Natural killer cell (primary cell): Measurements from ENCODE around the gene PCSK7. TPM values are rescaled to one million over a fixed set of nuclear protein-coding genes. Genes with fewer than 3 reads are reported as not detected.

Experiments used
- ATAC-seq, 3 donors: fragments of 150-1000 bp in 2 of 3; fragments of 200-7000 bp in 1 of 3; cut with Tn5 transposase; 1 replicate in 1 of 3; 2 replicates in 2 of 3; pipeline ENCODE4 v1.10.0; 2021; ENCODE audit warnings: mild to moderate bottlenecking in 2 of 3, moderate library complexity in 2 of 3
- DNase-seq, 2 donors: peaks; one replicate each; pipeline versions ENCODE4 v3.0.0 to v3.0.0-alpha.2; 2013 to 2021; ENCODE audit warnings: mixed read lengths in 1 of 2
- H3K27ac ChIP-seq: one replicate; pipeline ENCODE4 v1.5.1; 2013; ENCODE audit warnings: mild to moderate bottlenecking, low read length
- H3K27me3 ChIP-seq: one replicate; pipeline ENCODE4 v1.6.1; 2013; ENCODE audit warnings: low read length; ENCODE audit not compliant: control insufficient read depth, insufficient read depth
- H3K36me3 ChIP-seq: one replicate; pipeline ENCODE4 v1.6.1; 2013; ENCODE audit warnings: low read length; ENCODE audit not compliant: control insufficient read depth, insufficient read depth
- H3K4me1 ChIP-seq: one replicate; pipeline ENCODE4 v1.6.1; 2013; ENCODE audit warnings: low read length; ENCODE audit not compliant: control insufficient read depth, insufficient read depth
- H3K4me3 ChIP-seq: one replicate; pipeline ENCODE4 v1.5.1; 2013; ENCODE audit warnings: low read length
- H3K9me3 ChIP-seq: one replicate; pipeline ENCODE4 v1.6.1; 2013; ENCODE audit warnings: low read length; ENCODE audit not compliant: control insufficient read depth, insufficient read depth
- H3K27ac Mint-ChIP-seq, 2 donors: one replicate each; pipeline ENCODE4 v1.8.0; 2022; ENCODE audit warnings: mild to moderate bottlenecking in 2 of 2, mixed read lengths in 2 of 2, moderate library complexity in 1 of 2
- H3K27me3 Mint-ChIP-seq, 2 donors: one replicate each; pipeline ENCODE4 v1.8.0; 2022; ENCODE audit warnings: low read depth in 2 of 2, mixed read lengths in 2 of 2
- H3K36me3 Mint-ChIP-seq: one replicate; pipeline ENCODE4 v1.8.0; 2022; ENCODE audit warnings: mixed read lengths
- H3K4me1 Mint-ChIP-seq, 2 donors: one replicate each; pipeline ENCODE4 v1.8.0; 2022; ENCODE audit warnings: mixed read lengths in 2 of 2
- H3K4me3 Mint-ChIP-seq: one replicate; pipeline ENCODE4 v1.8.0; 2022; ENCODE audit warnings: mild to moderate bottlenecking, moderate library complexity, mixed read lengths
- H3K9me3 Mint-ChIP-seq, 2 donors: one replicate each; pipeline ENCODE4 v1.8.0; 2022; ENCODE audit warnings: mixed read lengths in 2 of 2
- WGBS: methylation state at CpG from one replicate; pipeline ENCODE4 v1.1.7; 2013; ENCODE audit warnings: missing lambda C conversion rate; ENCODE audit not compliant: insufficient coverage; 5-methylcytosine and 5-hydroxymethylcytosine counted together
- intact Hi-C: fragments of 100-400 bp; cut with micrococcal nuclease; formaldehyde crosslinking; loops from one replicate; pipeline ENCODE4 v1.14.2; 2022
- total RNA-seq, 4 donors: library from RNA; stranded (reverse); fragments of 120-200 nt in 1 of 4; gene quantifications; one replicate each; pipeline versions ENCODE4 v1.2.3 to v1.2.4, GENCODE V29; 2013 to 2022
- TF ChIP-seq, protein P1 (sequence below): fragments of 200-600 bp; IDR thresholded peaks from one replicate; pipeline ENCODE4 v1.8.0; 2022; ENCODE audit warnings: antibody characterized with exemption

The PCSK7 gene, protein sequence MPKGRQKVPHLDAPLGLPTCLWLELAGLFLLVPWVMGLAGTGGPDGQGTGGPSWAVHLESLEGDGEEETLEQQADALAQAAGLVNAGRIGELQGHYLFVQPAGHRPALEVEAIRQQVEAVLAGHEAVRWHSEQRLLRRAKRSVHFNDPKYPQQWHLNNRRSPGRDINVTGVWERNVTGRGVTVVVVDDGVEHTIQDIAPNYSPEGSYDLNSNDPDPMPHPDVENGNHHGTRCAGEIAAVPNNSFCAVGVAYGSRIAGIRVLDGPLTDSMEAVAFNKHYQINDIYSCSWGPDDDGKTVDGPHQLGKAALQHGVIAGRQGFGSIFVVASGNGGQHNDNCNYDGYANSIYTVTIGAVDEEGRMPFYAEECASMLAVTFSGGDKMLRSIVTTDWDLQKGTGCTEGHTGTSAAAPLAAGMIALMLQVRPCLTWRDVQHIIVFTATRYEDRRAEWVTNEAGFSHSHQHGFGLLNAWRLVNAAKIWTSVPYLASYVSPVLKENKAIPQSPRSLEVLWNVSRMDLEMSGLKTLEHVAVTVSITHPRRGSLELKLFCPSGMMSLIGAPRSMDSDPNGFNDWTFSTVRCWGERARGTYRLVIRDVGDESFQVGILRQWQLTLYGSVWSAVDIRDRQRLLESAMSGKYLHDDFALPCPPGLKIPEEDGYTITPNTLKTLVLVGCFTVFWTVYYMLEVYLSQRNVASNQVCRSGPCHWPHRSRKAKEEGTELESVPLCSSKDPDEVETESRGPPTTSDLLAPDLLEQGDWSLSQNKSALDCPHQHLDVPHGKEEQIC
- 100 to 1,000 TPM; 397 to 471 (median 441) TPM for total RNA-seq
- total RNA-seq (2013), result 138 TPM

DNA sequence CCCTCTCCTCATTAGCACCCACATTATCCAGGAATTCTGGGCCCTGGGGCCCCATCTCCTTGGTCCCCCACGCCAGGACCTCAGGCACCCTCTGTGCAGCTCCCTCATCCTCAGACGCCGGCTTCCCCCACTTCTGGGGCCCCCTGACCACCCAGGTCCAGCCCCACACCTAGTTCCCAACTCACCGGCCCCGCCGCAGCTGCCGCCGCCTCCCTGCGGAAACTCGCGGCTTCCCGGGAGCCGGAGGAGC lies at the start of gene PCSK7:
PCSK7 (minus strand) TSS at position 232 of the 250 bp plus-strand sequence. CDS start 2,229 bp downstream, outside the sequence.
- H3K27ac ChIP-seq, result peak within 1 kb of the TSS; percentile 99
- peak within 1 kb of the TSS; percentile 96 for H3K4me3 Mint-ChIP-seq
- no peak for DNase-seq
- H3K4me1 ChIP-seq, result peaks cover 37% of the 10 kb centered on the region
- intact Hi-C loops, result loop anchor here (5.0 kb wide), 2 partner anchors 96 to 459 kb away; partner anchors contain the start of genes BUD13 and CEP164
- no peaks in the 10 kb centered on the region for H3K9me3 ChIP-seq
- peaks cover 42 to 58% of the 10 kb centered on the region in 2 donors for H3K4me1 Mint-ChIP-seq
- H3K27me3 Mint-ChIP-seq, result no peaks in the 10 kb centered on the region
- 0% methylated on average over 13 of the region's 13 CpGs for WGBS
- TF ChIP-seq, protein P1, sequence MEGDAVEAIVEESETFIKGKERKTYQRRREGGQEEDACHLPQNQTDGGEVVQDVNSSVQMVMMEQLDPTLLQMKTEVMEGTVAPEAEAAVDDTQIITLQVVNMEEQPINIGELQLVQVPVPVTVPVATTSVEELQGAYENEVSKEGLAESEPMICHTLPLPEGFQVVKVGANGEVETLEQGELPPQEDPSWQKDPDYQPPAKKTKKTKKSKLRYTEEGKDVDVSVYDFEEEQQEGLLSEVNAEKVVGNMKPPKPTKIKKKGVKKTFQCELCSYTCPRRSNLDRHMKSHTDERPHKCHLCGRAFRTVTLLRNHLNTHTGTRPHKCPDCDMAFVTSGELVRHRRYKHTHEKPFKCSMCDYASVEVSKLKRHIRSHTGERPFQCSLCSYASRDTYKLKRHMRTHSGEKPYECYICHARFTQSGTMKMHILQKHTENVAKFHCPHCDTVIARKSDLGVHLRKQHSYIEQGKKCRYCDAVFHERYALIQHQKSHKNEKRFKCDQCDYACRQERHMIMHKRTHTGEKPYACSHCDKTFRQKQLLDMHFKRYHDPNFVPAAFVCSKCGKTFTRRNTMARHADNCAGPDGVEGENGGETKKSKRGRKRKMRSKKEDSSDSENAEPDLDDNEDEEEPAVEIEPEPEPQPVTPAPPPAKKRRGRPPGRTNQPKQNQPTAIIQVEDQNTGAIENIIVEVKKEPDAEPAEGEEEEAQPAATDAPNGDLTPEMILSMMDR, result no peak
- no peaks in the 10 kb centered on the region for H3K36me3 Mint-ChIP-seq
- ATAC-seq, result no peak
- no peaks in the 10 kb centered on the region for H3K9me3 Mint-ChIP-seq
- H3K36me3 ChIP-seq, result peaks cover 26% of the 10 kb centered on the region
- H3K27me3 ChIP-seq, result no peaks in the 10 kb centered on the region
- peak within 1 kb of the TSS; percentile 93 to 99 for H3K27ac Mint-ChIP-seq
- H3K4me3 ChIP-seq, result peak within 1 kb of the TSS; percentile 98

DNA sequence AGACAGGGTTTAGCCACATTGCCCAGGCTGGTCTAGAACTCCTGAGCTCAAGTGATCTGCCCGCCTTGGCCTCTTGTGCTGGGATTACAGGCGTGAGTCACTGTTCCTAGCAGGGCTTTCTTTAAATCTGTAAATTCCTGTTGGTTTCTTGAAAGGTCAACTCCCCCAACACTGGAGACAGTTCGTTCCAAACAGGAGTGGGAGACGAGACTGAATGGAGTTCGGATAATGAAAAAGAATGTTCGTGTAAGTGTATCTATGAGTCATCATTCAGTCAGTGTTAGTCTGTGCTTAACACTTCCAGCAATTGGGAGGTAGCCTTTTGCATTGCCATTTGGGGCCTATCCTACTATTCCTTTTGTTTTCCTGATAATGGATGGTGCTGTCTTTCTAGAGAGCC lies 49.3 kb upstream of the PCSK7 start:
- H3K4me3 Mint-ChIP-seq, result no peak overlapping the region
- Histone ChIP-seq H3K36me3 (peaks cover 43% of the 10 kb centered on the region), H3K27me3 (no peaks in the 10 kb centered on the region), H3K9me3 (no peaks in the 10 kb centered on the region), H3K27ac (no peak overlapping the region), H3K4me1 (no peaks in the 10 kb centered on the region), H3K4me3 (no peak overlapping the region)
- TF ChIP-seq, protein P1, result no peak
- no peaks in the 10 kb centered on the region for H3K9me3 Mint-ChIP-seq
- DNase-seq (no peak), ATAC-seq (no peak)
- intact Hi-C loops, result no loop called here
- no peaks in the 10 kb centered on the region for H3K27me3 Mint-ChIP-seq
- H3K36me3 Mint-ChIP-seq, result peaks cover 21% of the 10 kb centered on the region
- H3K4me1 Mint-ChIP-seq, result no peaks in the 10 kb centered on the region
- 98% methylated on average over 6 of the region's 6 CpGs for WGBS
- H3K27ac Mint-ChIP-seq, result no peak overlapping the region

DNA sequence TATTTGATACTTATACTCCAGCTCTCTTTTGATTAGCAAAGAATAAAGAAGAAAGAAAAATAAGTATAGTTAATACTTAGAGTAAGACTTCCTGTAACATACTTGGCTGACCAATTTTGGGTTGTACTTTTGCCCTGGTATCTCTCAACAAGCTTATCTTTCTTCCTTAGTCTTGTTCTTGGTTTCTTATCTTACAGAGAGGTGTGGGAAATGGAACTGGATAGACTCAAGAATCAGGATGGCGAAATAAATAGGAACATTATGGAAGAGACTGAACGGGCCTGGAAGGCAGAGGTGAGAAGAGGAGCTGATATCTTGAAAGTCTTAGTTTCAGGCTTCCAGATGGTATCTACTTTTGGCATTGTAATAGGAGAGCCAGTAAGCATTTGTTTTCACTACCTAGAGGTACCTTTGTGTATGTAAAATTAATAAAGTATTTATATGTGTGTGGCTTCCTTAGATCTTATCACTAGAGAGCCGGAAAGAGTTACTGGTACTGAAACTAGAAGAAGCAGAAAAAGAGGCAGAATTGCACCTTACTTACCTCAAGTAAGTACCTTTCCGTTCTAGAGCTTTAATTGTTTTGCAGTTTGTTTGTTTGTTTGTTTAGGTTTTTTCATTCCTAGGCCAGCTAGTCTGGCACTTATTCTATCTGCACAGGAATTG lies 48.0 kb upstream of the PCSK7 start:
- H3K9me3 Mint-ChIP-seq, result no peaks in the 10 kb centered on the region
- H3K27me3 Mint-ChIP-seq, result no peaks in the 10 kb centered on the region
- intact Hi-C loops, result no loop called here
- no peak overlapping the region for H3K4me3 Mint-ChIP-seq
- peaks cover 32% of the 10 kb centered on the region for H3K36me3 ChIP-seq
- H3K27me3 ChIP-seq, result no peaks in the 10 kb centered on the region
- 89% methylated on average over 2 of the region's 4 CpGs for WGBS
- H3K4me1 ChIP-seq, result no peaks in the 10 kb centered on the region
- no peak overlapping the region for H3K4me3 ChIP-seq
- H3K27ac Mint-ChIP-seq, result no peak overlapping the region
- no peaks in the 10 kb centered on the region for H3K4me1 Mint-ChIP-seq
- DNase-seq, result peak in 1 of 2 donors; percentile 33
- ATAC-seq, result no peak
- peaks cover 21% of the 10 kb centered on the region for H3K36me3 Mint-ChIP-seq
- H3K9me3 ChIP-seq, result no peaks in the 10 kb centered on the region
- TF ChIP-seq, protein P1, result no peak
- no peak overlapping the region for H3K27ac ChIP-seq
